HuH-7 (cell line): ENCODE measurements around the gene C1orf167.

Experiments used
- DNase-seq: peaks from one replicate; pipeline ENCODE4 v3.0.0; 2011; ENCODE audit warnings: low spot score

Gene C1orf167, protein sequence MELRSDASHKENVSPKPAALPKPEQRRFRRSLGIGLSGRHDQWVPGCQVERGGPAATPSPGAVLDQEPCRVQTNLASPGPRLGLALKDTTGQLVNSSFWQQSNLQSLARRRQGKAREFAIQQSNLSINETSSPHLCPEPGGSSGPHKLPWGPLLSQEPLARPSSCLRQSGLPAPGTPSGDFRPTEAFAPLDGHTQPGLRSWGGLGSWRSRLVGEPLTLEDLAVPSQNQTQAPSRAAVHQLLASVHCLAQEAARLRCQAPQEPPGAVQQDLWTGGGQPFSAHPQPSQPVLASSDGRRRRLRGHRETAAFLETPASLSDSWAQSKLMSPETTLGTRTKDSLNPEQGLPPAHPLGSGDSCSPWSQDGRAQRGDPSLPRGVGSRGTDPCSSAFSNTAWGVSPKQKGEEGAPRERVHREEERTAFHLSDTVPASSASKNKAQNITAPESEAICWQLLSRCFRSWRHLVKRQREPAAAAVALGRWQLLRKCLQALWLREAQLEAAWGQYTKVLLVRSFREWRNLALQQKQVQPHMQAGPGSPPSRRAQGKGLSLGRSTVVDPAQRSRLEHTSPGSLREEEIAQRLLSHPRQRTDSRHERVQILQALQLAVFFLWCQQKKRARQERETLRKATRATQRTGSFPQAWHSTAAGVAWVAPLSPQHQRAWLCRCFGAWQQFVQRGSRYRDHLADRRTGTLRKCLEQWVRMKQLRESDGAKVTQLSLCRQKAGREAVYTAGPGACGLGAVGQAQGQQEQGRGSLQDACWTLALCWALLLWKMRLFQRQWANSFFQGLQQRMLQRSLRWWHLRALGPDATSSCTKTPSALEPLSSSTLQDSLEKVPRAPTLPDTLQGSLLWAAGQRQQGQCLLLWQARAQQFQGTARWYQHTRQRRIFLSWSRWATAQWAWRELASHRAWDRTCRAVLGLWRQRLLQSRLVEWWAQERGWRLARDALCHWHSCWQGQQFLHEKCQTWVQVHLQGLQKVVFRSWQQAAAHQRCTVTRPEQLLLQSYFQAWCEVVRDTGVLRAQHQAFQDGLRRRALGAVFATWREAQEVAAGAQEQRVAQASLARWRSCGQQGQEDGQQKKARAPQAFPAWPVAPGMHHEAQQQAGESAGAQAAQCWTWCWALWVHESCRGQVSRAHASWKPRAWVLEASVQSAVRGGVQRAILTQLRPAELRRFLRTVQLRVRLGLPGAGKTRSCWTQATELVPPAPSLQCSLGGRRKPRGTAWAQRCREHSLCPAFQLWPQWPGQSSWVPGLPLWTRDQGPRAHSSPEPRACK (N-terminal part only)

DNA sequence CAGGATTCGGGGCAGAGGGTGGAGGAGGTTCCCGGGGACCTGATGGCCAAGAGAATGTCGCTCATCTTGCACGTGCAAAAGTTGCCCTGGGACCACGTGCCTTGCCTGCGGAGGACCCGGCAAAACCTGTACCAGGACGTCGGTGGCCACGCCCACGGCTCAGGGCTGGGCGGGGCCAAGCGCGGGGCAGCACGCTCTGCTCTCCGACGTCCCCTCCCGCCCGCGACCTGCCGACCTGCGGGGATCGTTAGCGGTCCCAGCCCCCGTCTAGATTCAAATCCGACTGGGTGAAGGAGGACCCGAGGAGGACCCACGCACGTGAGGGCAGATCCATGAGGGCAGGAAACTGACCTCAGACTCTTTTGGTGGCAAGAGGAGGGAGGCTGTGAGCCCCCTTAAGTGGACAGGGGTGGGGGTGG, at the start of gene C1orf167:
Gene C1orf167, plus strand, starts transcription at position 206 of the 419 bp plus-strand sequence. CDS start 2,208 bp downstream, outside the sequence.
- peak; percentile 34 for DNase-seq

DNA sequence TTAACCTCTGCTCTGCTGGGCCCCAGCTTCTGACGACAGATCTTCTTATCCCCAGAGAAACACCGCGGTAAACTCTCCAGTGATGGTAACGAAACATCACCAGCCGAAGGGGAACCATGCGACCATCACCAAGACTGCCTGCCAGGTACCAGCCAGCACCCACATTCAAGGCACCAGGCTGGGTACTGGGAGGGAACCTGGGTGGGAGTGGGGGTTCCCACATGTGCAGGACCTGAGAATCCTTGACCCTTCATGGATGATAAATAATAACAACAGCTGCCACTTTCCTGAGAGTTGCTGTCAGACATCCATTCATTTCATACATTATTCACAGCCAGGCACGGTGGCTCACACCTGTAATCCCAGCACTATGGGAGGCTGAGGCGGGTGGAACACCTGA, 49.7 kb upstream of the C1orf167 start:
- no peak for DNase-seq

DNA sequence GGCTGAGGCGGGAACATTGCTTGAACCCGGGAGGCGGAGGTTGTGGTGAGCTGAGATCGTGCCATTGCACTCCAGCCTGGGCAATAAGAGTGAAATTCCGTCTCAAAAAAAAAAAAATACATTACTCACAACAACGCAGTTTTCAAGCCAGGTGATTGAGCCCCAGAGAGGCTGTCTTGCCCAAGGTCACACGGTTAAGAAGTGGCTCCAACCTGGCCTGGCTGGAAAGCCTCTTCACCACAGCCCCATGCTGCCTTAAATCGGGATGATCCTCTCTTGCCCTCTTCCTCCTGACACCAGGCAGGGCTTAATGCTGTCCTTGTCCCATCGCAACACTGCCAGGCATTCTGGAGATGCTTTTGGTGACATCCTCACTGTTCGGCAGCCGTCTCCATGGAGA, 48.9 kb upstream of the C1orf167 start:
- DNase-seq, result no peak

DNA sequence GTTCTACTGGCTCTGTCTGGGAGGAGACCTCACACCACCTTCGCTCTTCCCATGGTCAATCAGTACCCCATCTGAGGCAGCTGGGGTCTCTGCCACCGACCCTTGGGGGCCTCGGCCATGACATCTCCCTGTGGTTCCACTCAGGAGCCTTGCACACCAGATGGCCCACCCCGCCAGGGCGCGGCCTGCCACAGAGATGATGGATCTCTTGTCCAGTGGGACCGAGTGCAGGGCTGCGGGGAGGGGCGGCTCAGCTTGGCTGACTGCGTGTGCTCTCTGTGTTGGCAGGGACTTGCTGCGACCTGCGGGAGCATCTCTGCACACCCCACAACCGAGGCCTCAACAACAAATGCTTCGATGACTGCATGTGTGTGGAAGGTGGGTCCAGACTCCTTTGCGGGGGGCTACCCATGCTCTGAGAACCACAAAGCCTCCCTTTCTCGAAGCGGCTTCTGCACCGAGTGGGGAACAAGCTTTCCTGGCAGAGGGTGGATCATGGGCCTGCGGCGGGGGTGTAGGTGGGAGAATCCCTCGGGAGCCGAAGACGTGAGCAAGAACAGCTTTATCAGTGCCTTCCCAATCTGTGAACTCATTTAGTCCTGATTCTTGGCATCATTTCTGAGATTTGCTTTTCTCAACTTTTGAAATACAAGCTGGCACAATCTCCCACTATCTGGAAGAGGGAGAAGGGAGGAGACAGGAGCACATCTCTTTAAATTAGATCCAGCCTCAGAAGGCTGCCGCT, 47.0 kb upstream of the C1orf167 start:
- no peak for DNase-seq

DNA sequence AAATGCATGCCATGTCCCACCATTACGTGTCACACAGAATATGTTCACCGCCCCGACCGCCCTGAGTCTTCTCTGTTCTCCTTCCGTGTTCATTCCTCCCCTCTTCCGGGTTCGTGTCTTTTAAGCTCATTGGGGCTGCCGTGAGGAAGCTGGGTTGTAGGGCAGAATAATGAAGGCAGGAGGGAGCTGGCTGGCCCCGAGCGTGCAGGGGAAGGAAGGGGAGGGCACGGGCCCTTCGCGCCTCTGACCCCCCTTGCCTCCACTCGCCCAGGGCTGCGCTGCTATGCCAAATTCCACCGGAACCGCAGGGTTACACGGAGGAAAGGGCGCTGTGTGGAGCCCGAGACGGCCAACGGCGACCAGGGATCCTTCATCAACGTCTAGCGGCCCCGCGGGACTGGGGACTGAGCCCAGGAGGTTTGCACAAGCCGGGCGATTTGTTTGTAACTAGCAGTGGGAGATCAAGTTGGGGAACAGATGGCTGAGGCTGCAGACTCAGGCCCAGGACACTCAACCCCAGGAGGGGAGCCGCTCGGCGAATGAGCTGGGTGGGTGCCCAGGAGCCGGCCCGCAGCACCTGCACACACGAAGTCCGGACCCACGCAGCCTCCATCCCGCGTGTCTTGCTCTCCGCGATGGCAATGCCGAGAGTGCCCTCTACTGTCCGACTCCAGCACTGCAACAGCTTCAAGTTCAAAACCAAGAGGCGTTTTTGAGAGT, 42.5 kb upstream of the C1orf167 start:
- peak; percentile 64 for DNase-seq

DNA sequence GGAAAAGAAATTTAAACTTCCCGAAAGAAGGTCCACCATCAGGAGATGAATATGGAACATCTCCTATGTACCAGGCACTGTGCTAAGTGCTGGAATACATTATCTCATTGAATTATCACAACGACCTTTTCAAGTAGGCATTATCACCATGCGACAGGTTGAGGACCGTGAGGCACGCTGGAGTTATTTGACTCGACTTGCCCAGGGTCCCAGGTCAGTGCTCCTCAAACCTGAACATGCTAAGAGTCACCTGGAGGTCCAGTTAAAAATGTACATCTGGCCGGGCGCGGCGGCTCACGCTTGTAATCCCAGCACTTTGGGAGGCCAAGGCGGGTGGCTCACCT, 42.0 kb upstream of the C1orf167 start:
- DNase-seq, result no peak

DNA sequence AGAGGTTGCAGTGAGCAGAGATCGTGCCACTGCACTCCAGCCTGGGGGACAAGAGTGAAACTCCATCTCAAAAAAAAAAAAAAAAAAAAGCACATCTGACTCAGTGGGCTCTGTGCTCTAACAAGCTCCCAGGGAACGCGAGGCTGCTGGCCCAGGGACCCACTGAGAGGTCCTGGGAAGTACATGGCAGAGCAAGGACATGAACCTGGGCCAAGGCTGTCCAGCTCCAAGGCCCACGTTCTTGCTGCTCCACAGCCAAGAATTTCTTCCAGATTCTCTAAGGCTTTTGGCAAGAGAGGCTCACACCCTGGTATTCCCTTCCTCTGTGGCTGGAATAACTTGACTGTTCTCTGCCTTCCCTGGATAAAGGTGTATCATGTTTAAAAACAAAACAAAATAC, 41.5 kb upstream of the C1orf167 start:
- no peak for DNase-seq

DNA sequence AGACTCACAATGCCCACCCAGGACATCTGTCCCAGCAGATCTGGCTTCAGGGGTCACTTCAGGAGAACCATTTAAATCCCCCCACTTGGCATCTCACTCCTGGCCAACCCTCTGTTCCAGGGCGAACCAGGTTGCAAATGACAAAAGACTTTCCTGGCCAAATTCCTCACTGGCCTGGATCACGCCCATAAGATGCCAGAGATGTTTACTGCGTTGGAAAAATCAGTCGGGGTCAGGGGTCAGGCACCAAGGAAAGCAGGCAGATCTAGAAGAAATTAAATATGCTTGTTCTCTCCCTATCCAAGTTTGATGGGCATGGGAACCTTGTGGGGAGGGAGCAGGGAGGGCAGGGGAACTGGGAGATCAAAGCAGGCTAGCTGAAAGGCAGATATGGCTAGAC, 40.7 kb upstream of the C1orf167 start:
- DNase-seq, result no peak

DNA sequence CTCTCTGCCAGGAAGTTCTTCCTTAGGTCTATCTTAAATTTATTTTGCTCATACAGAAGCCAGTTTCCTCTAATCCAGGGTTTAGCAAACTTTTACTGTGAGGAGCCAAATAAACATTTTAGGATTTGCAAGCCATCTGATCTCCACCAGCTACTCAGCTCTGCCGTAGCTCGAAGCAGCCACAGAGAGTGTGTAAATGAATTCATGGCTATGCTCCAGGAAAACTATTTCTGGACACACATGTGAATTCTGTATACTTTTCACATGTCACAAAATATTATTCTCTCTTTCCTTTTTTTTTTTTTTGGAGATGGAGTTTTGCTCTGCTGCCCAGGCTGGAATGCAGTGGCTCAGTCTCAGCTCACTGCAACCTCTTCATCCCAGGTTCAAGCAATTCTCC, 39.5 kb upstream of the C1orf167 start:
- DNase-seq, result no peak

DNA sequence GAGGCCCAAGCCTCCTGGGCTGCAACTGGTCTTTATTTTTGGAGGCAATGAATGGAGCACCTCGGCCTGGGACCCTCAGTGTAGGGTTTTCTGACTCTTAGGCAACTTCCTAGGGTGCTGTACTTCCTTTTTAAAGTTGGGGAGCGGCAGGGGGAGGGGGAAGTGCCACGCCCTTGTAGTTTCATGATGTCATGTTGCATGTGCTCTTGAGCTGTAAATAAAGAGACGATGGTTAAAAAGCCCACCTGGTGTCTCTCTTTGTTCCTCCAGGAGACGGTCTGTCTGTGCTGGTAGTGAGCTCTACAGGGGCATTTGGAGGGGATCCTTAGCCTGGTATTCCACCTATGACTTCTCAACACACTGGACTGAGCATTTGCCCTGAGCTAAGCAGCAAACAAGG, 36.4 kb upstream of the C1orf167 start:
- no peak for DNase-seq

DNA sequence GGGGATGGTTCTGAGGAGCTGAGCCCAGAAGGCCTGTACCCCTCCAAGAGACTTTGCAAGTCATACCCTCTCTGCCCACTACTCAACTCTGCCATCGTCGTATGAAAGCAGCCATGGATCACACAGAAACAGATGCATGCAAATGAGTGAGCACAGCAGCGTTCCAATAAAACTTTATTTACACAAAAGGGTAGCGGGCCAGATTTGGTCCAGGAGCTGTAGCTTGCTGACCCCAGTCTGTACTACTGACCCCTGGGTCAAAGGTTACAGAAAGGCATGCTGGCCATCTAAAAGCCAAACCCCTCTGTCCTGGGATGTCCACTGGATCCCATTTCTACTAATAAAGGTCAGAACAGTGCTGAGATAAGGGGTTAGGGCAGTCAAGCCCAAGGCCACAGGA, 34.9 kb upstream of the C1orf167 start:
- DNase-seq, result no peak

DNA sequence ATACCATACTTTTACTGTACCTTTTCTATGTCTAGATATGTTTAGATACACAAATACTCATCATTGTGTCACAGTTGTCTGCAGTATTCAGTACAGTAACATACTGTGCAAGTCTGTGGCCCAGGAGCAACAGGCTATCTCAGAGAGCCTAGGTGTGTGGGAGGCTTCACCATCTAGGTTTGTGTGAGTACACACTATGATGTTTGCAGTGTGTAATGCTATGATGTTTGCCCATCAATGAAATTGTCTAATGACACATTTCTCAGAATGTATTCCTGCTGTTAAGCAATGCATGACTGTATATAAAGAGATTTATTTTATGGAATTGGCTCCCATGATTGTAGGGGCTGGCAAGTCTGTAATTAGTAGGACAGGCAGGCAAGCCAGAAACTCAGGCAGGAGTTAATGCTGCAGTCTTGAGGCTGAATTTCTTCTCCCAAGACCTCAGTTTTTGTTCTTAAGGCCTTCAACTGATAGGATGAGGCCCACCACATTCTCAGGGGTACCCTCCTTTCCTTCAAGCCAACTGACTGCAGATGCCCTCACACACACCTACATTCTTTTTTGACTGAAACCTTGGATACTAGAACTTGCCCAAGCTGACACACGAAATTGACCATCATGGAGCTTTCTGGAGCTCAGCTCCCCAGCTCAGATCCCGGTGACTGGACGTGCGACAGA, 33.7 kb upstream of the C1orf167 start:
- DNase-seq, result no peak

DNA sequence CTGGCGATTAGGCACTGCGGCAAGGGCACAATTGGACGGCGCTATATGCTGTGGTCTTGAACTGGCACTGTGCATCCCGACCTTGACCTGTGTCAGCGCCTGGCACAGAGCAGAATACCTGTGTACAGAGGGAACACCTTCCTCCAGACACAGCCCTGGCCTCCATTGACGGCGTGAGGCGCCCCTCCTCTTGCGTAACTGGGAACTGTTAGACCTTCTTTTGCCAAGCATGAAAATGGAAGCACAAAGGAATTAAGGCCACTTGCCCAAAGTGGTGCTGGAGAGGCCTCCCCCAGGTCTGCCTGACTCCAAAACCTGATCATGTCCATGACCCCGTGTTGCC, 32.9 kb upstream of the C1orf167 start:
- DNase-seq, result no peak

DNA sequence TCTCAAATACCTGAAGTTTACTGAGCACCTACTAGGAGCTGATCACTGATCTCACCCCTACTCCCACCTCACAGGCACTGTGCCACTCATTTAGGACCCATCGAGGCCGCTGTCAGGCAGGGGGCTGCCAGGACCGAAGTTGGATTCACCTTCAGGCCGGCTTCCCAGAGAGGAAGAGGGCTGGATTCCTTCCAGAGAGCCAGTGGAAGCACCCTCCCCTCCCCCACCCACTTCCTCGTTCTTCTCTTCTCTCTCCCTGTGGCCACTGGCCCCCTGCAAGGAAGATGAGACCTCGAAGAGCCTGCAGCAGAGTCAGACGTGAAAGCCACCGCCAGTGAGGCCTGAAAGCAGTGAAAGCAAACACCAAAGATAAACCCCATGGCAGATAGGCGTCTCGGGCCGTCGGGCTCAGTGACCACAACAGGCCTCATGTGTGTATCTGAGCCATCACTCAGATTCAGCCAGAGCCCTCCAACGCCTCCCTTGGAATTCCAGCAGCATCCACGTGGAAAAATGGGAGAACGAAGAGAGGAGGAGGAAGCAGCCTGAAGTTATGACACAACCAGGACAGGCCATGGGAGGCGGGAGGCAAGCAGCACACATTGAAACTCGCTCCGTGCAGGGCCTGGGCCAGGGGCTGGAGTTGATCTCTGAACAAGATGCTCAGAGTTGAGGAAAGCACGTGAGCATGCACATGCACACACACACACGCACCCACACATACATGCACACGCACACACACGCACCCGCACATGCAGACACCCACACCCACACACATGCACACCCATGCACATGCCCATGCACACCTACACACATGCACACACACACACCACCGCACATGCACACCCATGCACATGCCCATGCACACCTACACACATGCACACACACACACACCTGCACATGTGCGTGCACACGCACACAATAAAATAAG, 32.2 kb upstream of the C1orf167 start:
- DNase-seq, result no peak

DNA sequence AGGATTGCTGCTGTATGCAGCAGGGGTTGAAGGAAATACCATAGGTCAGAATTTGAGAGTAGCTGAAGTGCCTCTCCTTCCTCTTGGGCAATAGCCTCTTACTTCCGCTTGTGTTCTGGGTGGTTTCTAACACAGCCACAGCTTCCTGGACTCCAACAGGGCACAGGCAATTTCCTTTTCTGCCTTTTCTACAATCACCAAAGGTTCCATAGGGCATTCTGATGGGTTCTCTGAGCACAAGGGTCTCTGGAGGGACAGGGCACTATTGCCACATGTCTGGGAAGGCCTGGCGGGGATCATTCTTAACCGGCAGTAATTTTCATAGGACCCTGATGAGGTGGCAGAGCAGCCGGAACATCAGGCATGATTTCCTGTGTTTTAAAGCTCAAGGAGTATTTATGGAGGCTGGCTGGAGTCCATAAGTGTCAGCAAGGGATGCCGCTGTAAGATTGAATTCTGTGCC, 31.5 kb upstream of the C1orf167 start:
- no peak for DNase-seq

DNA sequence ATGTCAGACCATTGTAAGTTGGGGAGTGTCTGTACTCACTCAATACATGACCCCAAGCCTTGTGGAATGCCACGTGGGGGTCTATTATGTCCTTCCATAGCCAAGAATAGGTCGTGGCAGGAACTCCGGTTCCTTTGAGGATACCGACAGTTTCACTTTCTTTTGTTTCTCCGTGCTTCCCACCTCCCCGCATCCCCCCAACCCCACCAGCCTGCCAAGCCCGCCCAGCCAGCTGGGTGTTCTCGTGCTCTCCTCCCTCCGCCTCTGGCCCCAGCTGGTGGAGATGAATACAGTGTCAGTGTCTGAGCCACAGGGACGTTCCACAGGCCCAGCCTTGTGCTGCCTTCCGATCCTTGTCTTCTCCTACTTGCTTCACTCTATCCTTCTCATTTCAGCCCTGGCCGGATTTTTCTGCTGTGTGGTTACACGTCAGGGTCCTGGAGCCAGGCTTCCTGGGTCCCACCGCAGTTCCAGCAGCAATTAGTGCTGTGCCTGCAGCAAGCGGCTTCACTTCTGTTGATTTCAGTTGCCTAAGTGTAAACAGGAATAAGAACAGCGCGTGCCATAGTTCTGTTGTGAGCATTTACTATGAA, 30.2 kb upstream of the C1orf167 start:
- no peak for DNase-seq

DNA sequence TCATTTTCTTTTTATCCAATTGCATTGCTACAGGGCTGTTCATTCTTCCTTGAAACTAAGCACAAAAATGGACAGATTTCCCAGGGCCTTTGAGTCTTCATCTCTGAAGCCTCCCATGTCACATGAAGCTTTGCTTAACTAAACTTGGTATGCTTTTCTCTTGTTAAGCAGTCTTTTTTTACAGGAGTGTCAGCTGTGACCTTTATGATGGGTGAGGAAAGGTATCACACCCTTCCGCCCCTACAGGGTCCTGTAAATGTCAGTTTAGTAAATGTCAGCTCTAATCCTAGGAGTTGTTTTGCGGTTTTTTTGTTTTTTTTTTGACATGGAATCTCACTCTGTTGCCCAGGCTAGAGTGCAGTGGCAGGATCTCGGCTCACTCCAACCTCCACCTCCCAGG, 28.7 kb upstream of the C1orf167 start:
- no peak for DNase-seq

DNA sequence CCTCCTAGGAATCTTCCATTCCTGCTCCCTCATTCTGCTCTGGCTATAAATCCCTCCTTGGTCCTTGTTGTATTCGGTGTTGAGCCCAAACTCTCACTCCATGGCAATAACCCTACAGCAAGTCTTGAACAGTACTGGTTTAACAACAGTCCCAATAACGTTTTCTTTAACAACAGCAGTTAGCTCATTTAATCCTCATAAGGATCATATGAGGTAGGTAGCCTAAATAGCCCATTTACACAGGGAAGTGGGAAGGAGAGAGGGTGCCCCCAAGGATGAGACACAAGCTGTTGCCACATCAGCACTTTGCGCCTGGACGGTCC, 26.5 kb upstream of the C1orf167 start:
- no peak for DNase-seq
